Measurements from ENCODE around the gene PNPT1. TPM values are rescaled to one million over a fixed set of nuclear protein-coding genes. Genes with fewer than 3 reads are reported as not detected.

Gene PNPT1
- total and polyA plus RNA-seq, 2 of the 13 experiments (the other 11 are each of a cell fraction or from before 2014, with no cell fraction given), result 23.4 to 61.0 TPM

DNA sequence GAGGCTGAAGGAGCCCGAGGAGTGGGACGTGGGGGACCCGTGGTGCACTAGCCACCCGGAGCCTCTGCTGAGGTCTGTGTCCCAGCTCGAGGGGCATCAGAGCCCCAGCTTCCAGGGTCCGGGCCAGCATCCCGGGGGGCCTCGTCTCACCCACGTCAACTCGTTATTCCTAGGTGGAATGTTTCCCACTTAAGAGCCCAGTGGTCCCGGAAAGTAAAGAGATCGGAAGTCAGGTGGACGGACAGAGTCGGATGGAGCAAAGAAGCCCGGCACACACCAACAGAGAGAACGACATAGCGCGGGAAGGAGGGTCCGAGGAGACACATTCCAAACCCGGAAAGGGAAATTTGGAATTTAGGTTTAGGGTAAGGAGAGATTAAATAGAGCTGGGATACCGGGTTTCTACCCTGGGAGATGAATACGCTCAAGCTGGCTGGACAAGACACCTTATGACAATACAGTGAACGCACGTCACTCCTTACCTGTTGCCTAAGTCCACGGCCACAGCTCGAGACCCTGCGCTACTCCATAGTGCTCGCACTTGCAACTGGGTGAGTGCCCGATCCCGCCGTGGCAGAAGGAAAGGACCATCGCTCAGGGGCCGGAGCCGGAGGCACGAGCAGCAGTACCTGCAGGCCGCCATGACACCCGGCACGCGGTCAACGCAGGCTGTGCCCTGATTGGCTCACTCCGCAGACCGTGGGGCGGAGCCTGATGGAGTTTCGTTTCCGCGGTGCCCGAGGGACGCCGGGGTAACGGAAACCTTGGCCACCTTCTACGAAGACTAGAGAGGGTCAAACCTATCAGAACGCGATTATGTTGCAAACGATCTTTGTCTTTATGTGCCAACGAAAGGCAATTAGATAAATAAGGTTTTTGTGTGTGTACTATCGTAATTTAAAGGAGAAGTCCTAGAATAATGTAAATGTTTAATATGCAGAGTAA is at the start of gene PNPT1 (continued):
- TF ChIP-seq, protein P1, sequence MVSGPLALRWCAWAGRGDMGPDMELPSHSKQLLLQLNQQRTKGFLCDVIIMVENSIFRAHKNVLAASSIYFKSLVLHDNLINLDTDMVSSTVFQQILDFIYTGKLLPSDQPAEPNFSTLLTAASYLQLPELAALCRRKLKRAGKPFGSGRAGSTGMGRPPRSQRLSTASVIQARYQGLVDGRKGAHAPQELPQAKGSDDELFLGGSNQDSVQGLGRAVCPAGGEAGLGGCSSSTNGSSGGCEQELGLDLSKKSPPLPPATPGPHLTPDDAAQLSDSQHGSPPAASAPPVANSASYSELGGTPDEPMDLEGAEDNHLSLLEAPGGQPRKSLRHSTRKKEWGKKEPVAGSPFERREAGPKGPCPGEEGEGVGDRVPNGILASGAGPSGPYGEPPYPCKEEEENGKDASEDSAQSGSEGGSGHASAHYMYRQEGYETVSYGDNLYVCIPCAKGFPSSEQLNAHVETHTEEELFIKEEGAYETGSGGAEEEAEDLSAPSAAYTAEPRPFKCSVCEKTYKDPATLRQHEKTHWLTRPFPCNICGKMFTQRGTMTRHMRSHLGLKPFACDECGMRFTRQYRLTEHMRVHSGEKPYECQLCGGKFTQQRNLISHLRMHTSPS (CRISPR knock-in tag; IDR thresholded peaks at IDR 0.05; ENCODE audit: low read depth), result peak; percentile 31; the same call in 1 of the 2 replicates
- TF ChIP-seq, protein P2, sequence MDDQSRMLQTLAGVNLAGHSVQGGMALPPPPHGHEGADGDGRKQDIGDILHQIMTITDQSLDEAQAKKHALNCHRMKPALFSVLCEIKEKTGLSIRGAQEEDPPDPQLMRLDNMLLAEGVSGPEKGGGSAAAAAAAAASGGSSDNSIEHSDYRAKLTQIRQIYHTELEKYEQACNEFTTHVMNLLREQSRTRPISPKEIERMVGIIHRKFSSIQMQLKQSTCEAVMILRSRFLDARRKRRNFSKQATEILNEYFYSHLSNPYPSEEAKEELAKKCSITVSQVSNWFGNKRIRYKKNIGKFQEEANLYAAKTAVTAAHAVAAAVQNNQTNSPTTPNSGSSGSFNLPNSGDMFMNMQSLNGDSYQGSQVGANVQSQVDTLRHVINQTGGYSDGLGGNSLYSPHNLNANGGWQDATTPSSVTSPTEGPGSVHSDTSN (CRISPR knock-in tag; IDR thresholded peaks at IDR 0.05; ENCODE audit: borderline replicate concordance), result no peak
- TF ChIP-seq ZFX (CRISPR knock-in tag; IDR thresholded peaks at IDR 0.05; ENCODE audit: low read depth), result peak; percentile 87
- peak; percentile 85; the same call in 1 of the 2 replicates for TF ChIP-seq ZNF788 (CRISPR knock-in tag; IDR thresholded peaks at IDR 0.05; ENCODE audit: borderline replicate concordance)
- peak; percentile 87; the same call in 1 of the 2 replicates for TF ChIP-seq BRCA1 (CRISPR knock-in tag; IDR thresholded peaks at IDR 0.05)
- TF ChIP-seq ZNF101 (CRISPR knock-in tag; IDR thresholded peaks at IDR 0.05; ENCODE audit: borderline replicate concordance, low read depth), result no peak; the same call in 1 of the 2 replicates
- peak; percentile 89 for TF ChIP-seq SP4 (CRISPR knock-in tag; IDR thresholded peaks at IDR 0.05)
- TF ChIP-seq GABPB1 (CRISPR knock-in tag; IDR thresholded peaks at IDR 0.05), result peak; percentile 96
- peak; percentile 94; the same call in 1 of the 2 replicates for TF ChIP-seq ZNF468 (CRISPR knock-in tag; IDR thresholded peaks at IDR 0.05)
- TF ChIP-seq, protein P3, sequence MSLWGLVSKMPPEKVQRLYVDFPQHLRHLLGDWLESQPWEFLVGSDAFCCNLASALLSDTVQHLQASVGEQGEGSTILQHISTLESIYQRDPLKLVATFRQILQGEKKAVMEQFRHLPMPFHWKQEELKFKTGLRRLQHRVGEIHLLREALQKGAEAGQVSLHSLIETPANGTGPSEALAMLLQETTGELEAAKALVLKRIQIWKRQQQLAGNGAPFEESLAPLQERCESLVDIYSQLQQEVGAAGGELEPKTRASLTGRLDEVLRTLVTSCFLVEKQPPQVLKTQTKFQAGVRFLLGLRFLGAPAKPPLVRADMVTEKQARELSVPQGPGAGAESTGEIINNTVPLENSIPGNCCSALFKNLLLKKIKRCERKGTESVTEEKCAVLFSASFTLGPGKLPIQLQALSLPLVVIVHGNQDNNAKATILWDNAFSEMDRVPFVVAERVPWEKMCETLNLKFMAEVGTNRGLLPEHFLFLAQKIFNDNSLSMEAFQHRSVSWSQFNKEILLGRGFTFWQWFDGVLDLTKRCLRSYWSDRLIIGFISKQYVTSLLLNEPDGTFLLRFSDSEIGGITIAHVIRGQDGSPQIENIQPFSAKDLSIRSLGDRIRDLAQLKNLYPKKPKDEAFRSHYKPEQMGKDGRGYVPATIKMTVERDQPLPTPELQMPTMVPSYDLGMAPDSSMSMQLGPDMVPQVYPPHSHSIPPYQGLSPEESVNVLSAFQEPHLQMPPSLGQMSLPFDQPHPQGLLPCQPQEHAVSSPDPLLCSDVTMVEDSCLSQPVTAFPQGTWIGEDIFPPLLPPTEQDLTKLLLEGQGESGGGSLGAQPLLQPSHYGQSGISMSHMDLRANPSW (CRISPR knock-in tag; IDR thresholded peaks at IDR 0.05; ENCODE audit: borderline replicate concordance), result no peak
- TF ChIP-seq IRF2 (CRISPR knock-in tag; IDR thresholded peaks at IDR 0.05), result peak; percentile 99
- no peak for TF ChIP-seq HMG20B (CRISPR knock-in tag; conservative IDR thresholded peaks at IDR 0.05)
- TF ChIP-seq, protein P4, sequence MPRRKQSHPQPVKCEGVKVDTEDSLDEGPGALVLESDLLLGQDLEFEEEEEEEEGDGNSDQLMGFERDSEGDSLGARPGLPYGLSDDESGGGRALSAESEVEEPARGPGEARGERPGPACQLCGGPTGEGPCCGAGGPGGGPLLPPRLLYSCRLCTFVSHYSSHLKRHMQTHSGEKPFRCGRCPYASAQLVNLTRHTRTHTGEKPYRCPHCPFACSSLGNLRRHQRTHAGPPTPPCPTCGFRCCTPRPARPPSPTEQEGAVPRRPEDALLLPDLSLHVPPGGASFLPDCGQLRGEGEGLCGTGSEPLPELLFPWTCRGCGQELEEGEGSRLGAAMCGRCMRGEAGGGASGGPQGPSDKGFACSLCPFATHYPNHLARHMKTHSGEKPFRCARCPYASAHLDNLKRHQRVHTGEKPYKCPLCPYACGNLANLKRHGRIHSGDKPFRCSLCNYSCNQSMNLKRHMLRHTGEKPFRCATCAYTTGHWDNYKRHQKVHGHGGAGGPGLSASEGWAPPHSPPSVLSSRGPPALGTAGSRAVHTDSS (CRISPR knock-in tag; conservative IDR thresholded peaks at IDR 0.05), result no peak
- no peak for TF ChIP-seq STAT5B (CRISPR knock-in tag; IDR thresholded peaks at IDR 0.05)
- TF ChIP-seq ZNF143 (CRISPR knock-in tag; IDR thresholded peaks at IDR 0.05), result peak; percentile 88
- TF ChIP-seq ZNF235 (CRISPR knock-in tag; IDR thresholded peaks at IDR 0.05; ENCODE audit: borderline replicate concordance), result no peak; the same call in 1 of the 2 replicates
- TF ChIP-seq POLR2G (IDR thresholded peaks at IDR 0.05; ENCODE audit: low read depth, low read length), result peak; percentile 97
- TF ChIP-seq ZEB1 (IDR thresholded peaks at IDR 0.05; ENCODE audit: insufficient replicate concordance, low read depth), result peak; percentile 40
- no peak for TF ChIP-seq TBL1XR1 (IDR thresholded peaks at IDR 0.05; ENCODE audit: borderline replicate concordance, low read length, partially characterized antibody)
- TF ChIP-seq ISL2 (CRISPR knock-in tag; IDR thresholded peaks at IDR 0.05), result no peak; the same call in 1 of the 2 replicates
- TF ChIP-seq HMGA1 (CRISPR knock-in tag; conservative IDR thresholded peaks at IDR 0.05), result no peak
